Mucosa of descending colon (tissue), 3 donors: Measurements from ENCODE around the gene DYRK3. TPM values are rescaled to one million over a fixed set of nuclear protein-coding genes. Genes with fewer than 3 reads are reported as not detected.

Experiments
- ATAC-seq: fragments of 200-7000 bp; cut with Tn5 transposase; one replicate; pipeline ENCODE4 v1.9.1; 2020; ENCODE audit warnings: mild to moderate bottlenecking, moderate library complexity
- DNase-seq, 3 donors: peaks; one replicate each; pipeline ENCODE4 v3.0.0-alpha.2; 2020
- H3K36me3 ChIP-seq: fragments of 200-600 bp; one replicate; pipeline ENCODE4 v1.8.0; 2021; ENCODE audit warnings: low read depth, mild to moderate bottlenecking
- H3K4me1 ChIP-seq: fragments of 200-600 bp; one replicate; pipeline ENCODE4 v1.8.0; 2021; ENCODE audit warnings: low read depth, mild to moderate bottlenecking
- H3K4me3 ChIP-seq: fragments of 200-600 bp; one replicate; pipeline ENCODE4 v1.8.0; 2021; ENCODE audit warnings: mild to moderate bottlenecking
- H3K9me3 ChIP-seq: fragments of 200-600 bp; one replicate; pipeline ENCODE4 v1.8.0; 2021; ENCODE audit warnings: mild to moderate bottlenecking
- intact Hi-C, 2 donors: fragments of 100-400 bp; cut with DNase I in 1 of 2; cut with micrococcal nuclease in 1 of 2; formaldehyde crosslinking; loops; one replicate each; pipeline versions ENCODE4 v1.11.0 to v1.11.1; 2022; cut with DNase I, micrococcal nuclease
- total RNA-seq, 3 donors: library from RNA; stranded (reverse); fragmentation: NEBNext Ultra II Directional in 2 of 3; extraction: Animal tissue kit (Norgen Biotek cat#: 25700) in 2 of 3; gene quantifications; one replicate each; pipeline versions ENCODE4 v1.2.1 to v1.2.4, GENCODE V29; 2021 to 2023
- TF ChIP-seq, protein P1 (sequence below): fragments of 200-600 bp; IDR thresholded peaks from one replicate; pipeline ENCODE4 v1.8.0; 2022; ENCODE audit warnings: antibody characterized with exemption, mild to moderate bottlenecking
- donor health status: DM: no; HTN: no; CAD: no; lungs with moderate emphysema.
- donor health status: DM: no; HTN: no; CAD: no.
- donor health status: DM: no; HTN: yes; CAD: no.

The DYRK3 gene
- total RNA-seq, 3 donors from 2014 or later: 0.61 to 4.7 (median 1.4) TPM

- DNase-seq (no peak), ATAC-seq (no peak)
- intact Hi-C loops: no loop called here
- Histone ChIP-seq H3K36me3 (no peaks in the 10 kb centered on the region), H3K9me3 (no peaks in the 10 kb centered on the region), H3K4me3 (no peak overlapping the region), H3K4me1 (peaks cover 12% of the 10 kb centered on the region)
- TF ChIP-seq, protein P1, sequence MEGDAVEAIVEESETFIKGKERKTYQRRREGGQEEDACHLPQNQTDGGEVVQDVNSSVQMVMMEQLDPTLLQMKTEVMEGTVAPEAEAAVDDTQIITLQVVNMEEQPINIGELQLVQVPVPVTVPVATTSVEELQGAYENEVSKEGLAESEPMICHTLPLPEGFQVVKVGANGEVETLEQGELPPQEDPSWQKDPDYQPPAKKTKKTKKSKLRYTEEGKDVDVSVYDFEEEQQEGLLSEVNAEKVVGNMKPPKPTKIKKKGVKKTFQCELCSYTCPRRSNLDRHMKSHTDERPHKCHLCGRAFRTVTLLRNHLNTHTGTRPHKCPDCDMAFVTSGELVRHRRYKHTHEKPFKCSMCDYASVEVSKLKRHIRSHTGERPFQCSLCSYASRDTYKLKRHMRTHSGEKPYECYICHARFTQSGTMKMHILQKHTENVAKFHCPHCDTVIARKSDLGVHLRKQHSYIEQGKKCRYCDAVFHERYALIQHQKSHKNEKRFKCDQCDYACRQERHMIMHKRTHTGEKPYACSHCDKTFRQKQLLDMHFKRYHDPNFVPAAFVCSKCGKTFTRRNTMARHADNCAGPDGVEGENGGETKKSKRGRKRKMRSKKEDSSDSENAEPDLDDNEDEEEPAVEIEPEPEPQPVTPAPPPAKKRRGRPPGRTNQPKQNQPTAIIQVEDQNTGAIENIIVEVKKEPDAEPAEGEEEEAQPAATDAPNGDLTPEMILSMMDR: no peak
Measured at GRCh38 chr1:206668351-206668750, 33.0 kb downstream of the DYRK3 start.

DNA sequence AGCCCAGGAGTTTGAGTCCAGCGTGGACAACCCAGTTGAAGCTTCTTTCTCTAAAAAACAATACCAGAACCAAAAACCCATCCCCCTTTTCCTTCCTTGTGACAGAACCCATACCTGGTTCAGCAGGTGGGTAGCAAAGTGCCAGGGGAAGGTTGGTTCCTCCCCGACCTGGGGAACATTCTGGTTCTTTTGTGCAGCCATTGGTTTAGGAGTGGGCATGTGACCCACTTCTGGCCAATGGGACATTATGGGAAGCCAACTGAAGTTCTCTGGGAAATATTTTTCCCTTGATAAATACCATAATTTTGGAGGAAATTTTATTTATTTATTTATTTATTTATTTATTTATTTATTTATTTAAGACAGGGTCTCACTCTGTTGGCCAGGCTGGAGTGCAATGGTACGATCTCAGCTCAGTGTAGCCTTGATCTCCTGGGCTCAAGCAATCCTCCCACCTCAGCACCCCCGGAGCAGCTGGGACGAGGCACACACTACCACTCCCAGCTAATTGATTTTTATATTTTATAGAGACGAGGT lies 33.6 kb downstream of the DYRK3 start:
- H3K36me3 ChIP-seq: no peaks in the 10 kb centered on the region
- H3K9me3 ChIP-seq: no peaks in the 10 kb centered on the region
- no peak for ATAC-seq
- TF ChIP-seq, protein P1: no peak
- no peak for DNase-seq
- intact Hi-C loops: no loop called here
- peaks cover 12% of the 10 kb centered on the region for H3K4me1 ChIP-seq
- H3K4me3 ChIP-seq: no peak overlapping the region

GRCh38 chr1:206672011-206672688 lies 36.8 kb downstream of the DYRK3 start:
- Histone ChIP-seq H3K9me3 (no peaks in the 10 kb centered on the region), H3K36me3 (no peaks in the 10 kb centered on the region), H3K4me3 (no peak overlapping the region), H3K4me1 (peaks cover 26% of the 10 kb centered on the region)
- ATAC-seq: peak; percentile 79
- intact Hi-C loops: no loop called here
- DNase-seq: peak in 1 of 3 donors; percentile 62
- TF ChIP-seq, protein P1: no peak

- H3K36me3 ChIP-seq: no peaks in the 10 kb centered on the region
- no peak overlapping the region for H3K4me3 ChIP-seq
- H3K4me1 ChIP-seq: peaks cover 26% of the 10 kb centered on the region
- peak; percentile 29 for ATAC-seq
- TF ChIP-seq, protein P1: no peak
- DNase-seq: no peak
- intact Hi-C loops: no loop called here
- no peaks in the 10 kb centered on the region for H3K9me3 ChIP-seq
Measured at GRCh38 chr1:206672844-206673758, 37.8 kb downstream of the DYRK3 start.

DNA sequence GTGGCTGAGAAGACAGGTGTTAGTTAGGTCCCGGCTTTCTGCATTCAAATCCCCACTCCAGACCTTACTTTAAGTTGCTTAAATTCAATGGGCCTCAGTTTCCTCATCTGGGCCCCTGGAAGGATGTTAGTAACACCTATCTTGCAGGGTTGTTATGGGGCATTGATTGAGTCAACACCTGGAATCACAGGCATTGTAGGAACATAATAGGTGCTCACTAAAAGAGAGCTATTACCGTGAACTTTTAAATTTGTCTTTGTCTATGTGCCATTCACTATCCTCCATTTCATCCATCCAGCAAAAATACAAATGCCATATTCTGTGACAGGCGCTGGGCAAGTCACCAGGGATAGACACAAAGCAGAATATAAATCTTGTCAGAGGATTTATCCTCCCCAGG lies 38.9 kb downstream of the DYRK3 start:
- no peaks in the 10 kb centered on the region for H3K9me3 ChIP-seq
- H3K36me3 ChIP-seq: no peaks in the 10 kb centered on the region
- TF ChIP-seq, protein P1: no peak
- ATAC-seq (no peak), DNase-seq (no peak)
- intact Hi-C loops: no loop called here
- peaks cover 26% of the 10 kb centered on the region for H3K4me1 ChIP-seq
- H3K4me3 ChIP-seq: no peak overlapping the region
